ENCODE measurements around the gene RELL1. TPM values are rescaled to one million over a fixed set of nuclear protein-coding genes. Genes with fewer than 3 reads are reported as not detected.
A peak's percentile ranks its signal among the peaks of the same experiment; 100 is the strongest.

Gene RELL1, protein sequence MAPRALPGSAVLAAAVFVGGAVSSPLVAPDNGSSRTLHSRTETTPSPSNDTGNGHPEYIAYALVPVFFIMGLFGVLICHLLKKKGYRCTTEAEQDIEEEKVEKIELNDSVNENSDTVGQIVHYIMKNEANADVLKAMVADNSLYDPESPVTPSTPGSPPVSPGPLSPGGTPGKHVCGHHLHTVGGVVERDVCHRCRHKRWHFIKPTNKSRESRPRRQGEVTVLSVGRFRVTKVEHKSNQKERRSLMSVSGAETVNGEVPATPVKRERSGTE
- polyA plus RNA-seq (ENCODE audit: insufficient read length in 3 of 3) = 10 to 100 TPM in 2 of 3 donors, 1 to 10 TPM in 1; 9.6 to 10.4 (median 10.2) TPM

DNA sequence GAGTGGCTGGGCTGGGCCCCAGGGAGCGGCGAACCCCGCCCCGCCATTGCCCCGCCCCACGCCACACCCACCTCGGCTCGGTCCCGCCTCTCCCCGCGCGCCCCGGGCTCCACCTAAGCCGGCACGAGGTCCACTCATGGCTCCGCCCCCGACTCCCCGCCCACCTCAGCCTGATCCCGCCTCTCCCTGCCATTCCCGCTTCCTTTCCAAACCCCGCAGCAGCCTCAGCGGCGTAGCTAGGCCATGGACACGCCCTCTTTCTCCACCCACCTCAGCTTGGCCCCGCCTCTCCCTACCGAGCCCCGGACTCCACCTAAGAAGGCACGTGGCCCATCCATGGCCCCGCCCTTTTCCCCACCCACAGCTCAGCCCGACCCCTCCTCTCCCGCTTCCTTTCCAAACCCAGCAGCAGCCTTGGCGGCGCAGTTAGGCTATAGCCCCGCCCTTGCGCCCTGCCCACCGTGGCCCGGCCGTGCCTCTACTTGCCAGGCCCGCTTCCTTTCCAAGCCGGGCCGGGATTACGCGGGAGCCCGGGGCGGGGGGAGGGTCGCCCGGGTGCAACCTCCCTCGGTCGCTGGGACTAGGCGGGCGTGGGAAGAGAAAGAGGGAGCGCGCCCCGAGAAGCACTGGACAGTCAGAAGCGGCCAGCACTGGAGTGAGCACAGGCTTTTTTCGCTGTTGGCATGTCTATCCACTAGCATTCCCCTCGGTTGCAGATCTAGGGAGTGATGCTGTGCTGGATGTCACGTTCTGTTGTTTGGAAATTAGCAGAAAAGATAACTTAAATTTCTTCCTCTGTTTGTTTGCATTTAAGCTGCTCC is at the start of gene RELL1:
RELL1 (minus strand) TSS at position 4 of the 821 bp plus-strand sequence. CDS start 89 bp downstream, outside the sequence.
- DNase-seq (ENCODE audit: low read depth in 3 of 3, low spot score in 2 of 3) = peak; percentile 98 to 99 (median 98)

DNA sequence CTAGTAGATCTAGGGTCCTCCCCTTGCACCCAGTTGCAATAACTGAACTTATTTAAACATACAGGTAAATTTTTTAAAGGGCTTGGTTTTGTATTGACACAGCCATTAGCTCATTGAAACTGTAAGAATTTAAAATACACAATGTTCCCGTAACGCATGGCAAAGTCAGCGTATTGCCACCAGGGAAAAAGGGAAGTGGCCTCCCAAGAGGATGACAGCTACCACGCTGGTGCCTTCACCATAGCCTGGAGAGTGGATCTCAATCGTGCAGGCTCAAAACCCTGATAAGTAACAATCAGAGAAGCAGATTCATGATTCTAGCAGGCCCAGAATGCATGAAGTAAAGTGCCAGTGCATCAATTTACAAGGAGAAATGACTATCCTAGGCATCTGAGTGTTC is 49.4 kb upstream of the RELL1 start:
- no peak for DNase-seq (ENCODE audit: low read depth in 3 of 3, low spot score in 2 of 3)

DNA sequence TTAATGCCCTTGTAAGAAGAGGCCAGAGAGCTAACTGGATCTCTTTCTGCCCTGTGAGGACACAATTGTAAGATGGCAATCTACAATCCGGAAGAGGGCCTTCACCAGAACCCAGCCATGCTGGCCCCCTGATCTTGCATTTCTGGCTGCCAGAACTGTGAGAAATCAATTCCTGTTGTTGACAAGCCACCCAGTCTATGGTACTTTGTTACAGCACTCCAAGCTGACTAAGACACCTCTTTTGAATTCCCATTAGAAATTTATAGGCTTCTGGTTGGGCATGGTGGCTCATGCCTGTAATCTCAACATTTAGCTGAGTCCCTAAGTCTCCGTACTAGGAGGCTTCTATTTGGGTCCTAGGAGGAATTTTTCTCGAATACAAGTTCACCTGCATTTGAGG is 48.8 kb upstream of the RELL1 start:
- no peak for DNase-seq (ENCODE audit: low read depth in 3 of 3, low spot score in 2 of 3)

DNA sequence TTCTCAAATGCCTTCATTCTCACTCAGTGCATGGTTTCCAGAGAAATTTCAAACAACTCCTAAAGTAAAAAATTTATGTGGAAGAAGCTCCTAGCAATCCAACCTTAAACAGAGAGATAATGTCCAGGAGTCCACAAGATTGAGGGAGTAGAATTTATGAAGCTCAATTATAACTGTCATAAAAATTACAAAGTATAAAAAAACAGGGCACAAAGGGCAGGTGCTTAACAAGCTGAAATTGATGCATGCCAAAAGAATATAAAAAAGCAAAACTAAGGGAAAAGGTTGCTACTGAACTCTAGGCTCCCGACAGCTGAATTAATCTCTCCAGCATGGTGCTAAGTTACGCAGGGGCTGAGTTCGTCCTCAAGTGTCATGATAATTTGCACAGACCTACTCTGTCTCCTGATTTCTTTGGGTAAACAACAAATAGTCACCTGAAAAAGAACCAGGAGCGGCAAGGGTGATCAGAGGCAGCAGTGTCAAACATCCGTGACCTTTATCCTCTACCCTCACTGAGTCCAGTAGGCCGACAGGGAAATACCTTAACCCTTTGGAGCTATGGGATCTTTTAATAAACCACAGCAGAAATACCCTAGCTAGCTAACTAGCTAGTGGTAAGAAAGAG is 47.2 kb upstream of the RELL1 start:
- no peak for DNase-seq (ENCODE audit: low read depth in 3 of 3, low spot score in 2 of 3)

DNA sequence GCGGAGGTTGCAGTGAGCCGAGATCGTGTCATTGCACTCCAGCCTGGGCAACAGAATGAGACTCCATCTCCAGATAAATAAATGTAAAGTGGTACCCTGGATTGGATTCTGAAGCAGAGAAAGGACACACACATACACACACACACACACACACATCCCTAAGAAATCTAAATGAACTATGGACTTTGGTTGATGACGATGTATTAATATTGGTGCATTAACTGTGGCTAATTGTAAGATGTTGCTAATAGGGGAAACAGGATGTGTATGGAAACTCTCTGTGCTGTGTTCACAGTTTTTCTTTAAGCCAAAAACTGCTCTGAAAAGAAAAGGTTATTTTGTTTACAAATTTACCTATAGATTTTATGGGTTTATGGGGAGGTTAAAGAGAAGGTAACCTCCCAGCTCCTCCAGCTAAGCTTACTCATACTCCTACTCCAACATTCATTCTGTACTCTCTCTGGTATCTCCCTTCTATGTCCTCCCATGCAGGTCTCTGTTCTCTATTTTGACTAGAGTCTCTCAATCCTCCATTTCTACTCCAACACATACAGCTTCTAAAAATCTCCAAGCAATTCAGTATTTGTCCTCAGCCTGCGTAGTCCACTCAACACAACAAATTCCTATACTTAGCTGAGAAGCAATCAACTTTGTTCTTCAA is 46.5 kb upstream of the RELL1 start:
- no peak for DNase-seq (ENCODE audit: low read depth in 3 of 3, low spot score in 2 of 3)

DNA sequence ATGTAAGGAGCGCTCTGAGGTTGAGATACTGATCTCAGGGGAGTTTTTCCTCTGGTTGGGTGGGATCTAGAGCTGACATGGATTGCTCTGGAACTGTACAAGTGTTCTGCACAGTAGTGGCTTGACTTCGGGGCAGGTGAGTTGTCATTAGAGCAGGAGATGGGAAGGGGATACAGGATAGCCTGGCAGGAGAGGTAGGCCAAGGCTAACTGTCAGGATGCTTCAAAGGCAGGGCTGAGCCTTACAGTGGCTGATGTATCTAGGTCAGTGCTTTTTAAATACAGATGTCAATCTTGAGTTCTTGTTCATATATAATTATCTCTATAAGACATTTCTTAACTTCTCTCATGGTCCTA is 43.5 kb upstream of the RELL1 start:
- no peak for DNase-seq (ENCODE audit: low read depth in 3 of 3, low spot score in 2 of 3)

DNA sequence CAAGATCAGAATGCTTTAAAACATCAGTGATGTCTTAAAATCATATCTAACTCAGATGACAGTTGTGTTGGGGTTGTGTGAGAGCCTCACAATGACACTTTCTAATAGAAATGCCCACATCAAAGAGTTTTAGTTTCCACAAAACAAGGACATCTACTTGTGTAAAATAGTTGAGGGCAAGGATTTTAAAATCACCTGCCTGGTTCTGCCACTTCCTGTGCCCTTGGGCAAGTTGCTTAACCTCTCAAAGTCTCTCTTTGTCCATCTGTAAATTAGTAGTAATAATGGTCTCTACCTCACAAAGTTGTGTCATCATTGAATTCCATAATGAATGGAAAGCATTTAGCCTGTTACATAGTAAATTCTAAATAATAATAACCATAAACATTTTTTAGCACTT is 41.9 kb upstream of the RELL1 start:
- no peak for DNase-seq (ENCODE audit: low read depth in 3 of 3, low spot score in 2 of 3)

DNA sequence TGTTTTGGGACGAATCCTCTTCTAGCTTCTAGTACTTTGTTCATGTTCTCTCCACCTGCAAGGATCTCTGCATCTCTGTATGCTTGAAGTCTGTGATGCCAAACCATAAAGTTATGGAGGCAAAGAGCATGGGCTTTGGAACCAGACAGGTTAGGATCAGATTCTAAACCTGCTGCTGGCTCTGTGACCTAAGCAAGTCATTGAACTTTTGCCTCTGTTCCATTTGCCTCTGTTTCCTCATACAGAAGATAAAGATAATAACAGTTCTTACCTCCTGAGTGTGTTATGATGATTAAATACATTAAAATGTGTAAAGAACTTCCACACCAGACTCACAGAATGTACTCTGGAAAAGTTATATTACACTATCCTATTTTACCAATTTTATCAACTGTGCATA is 41.5 kb upstream of the RELL1 start:
- DNase-seq (ENCODE audit: low read depth in 3 of 3, low spot score in 2 of 3) = no peak

DNA sequence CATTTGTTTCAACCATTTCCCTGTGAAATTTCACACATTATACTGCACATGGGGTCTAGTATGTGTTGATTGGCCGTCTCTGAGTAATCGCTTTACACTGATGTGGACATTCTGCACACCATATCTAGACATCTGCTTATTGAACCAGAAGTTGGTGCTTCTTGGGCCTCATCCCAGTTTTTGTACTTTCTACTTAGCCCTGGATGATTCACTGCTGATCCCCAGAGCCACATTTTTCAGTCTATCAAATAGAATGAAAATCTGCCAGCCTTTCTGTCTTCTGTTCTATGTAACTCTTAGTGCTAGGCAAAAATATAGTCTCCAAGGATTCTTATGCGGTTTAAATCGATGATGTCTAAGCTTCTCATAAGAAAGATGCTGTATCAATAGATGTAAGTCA is 40.5 kb upstream of the RELL1 start:
- no peak for DNase-seq (ENCODE audit: low read depth in 3 of 3, low spot score in 2 of 3)

DNA sequence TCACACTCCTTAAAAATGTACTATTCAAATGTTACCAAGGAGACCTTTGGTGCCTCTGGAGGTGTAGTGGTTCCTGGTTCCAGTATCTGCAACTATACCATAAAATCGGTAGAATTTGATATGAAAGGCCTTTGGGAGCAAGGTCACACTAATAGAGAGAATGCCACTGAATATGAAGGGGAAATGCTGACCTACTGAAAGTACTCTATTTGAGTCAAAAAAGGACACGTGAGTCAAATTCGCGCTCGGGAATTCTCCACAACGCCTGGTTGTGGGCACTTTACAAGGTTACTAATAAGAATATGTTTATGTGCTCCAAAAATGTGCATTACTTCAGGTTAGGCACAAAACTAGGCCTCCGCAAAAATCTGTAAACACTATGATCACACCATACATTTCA is 39.5 kb upstream of the RELL1 start:
- DNase-seq (ENCODE audit: low read depth in 3 of 3, low spot score in 2 of 3) = no peak

DNA sequence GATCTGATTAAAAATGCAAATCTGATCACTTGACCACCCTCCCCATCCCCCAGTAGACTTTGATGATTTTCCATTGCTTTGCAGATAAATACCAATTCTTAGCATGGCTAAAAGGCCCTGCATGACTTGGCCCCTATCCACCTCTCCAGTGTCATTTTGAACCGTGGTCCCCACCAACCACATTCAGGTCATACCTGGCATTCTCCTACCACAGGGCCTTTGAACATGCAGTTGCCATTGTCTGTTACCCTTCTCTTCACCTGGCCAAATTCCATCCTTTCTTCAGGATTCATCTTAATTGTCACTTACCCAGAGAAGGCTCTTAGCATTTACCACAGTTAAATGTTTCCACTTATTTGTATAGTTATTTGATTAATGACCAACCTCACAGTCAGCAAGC is 36.9 kb upstream of the RELL1 start:
- DNase-seq (ENCODE audit: low read depth in 3 of 3, low spot score in 2 of 3) = no peak

DNA sequence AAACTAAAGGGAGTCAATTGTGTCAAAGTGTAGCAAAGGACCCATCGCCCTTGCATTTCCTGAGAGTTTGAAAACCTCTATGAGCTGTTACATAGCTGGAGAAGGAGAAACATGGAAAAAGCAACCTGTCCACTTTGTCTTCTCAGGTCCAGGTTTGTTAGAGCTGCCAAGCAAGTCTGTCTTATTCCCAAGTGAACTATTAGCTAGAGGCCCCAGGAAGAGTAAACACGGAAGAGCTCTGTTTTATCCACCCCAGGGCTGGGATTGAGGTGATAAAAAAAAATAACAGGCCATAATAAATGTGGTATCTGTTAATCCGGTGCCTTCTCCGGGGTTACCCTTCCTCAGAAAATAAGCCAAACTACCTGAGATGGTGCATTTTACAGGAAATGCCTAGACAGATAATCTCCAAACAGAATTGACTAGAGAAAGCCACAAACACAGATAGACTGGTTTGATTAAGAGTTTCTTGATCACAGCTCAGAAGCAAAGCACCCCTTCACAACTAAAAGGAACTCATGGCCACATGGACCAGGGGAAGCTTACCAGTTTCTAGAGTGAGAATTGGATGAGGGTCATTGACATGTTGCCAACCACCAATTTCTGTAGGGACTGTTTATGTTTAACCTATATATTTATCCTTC is 35.9 kb upstream of the RELL1 start:
- DNase-seq (ENCODE audit: low read depth in 3 of 3, low spot score in 2 of 3) = no peak

DNA sequence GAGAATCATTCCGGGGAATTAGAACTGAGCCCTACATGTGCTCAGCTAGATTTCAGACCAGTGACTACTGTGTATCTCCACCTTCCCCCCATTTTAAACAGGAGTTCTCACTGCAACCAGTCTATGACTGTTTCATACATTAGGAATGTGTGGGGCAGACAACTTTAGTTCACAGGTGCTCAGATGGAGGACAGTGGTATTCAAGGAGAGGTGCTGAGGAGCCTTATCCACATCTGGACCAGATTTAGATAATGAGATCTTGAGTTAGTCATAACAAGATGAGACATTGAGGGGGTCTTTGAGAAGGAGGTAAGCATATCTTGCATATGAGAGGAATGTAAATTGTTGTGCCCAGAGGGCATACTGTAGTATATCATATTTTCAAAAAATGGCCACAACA is 32.8 kb upstream of the RELL1 start:
- DNase-seq (ENCODE audit: low read depth in 3 of 3, low spot score in 2 of 3) = no peak

DNA sequence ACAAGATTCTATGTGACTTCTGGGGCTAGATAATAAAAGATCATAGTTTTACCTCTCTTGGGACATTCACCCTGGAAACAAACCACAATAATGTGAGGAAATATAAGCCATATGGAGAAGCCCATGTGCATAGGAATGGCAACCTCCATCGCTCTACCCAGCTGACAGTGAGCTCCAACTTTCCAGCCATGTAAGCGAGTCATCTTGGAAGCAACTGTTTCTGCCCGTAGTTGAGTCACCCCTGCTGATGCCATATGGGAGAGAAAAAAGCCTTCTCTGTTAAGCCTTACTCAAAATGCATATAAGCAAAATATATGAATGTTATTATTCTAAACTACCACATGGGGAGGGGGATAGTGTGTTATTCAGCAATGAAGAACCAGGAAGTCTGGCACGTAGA is 31.4 kb upstream of the RELL1 start:
- DNase-seq (ENCODE audit: low read depth in 3 of 3, low spot score in 2 of 3) = no peak

DNA sequence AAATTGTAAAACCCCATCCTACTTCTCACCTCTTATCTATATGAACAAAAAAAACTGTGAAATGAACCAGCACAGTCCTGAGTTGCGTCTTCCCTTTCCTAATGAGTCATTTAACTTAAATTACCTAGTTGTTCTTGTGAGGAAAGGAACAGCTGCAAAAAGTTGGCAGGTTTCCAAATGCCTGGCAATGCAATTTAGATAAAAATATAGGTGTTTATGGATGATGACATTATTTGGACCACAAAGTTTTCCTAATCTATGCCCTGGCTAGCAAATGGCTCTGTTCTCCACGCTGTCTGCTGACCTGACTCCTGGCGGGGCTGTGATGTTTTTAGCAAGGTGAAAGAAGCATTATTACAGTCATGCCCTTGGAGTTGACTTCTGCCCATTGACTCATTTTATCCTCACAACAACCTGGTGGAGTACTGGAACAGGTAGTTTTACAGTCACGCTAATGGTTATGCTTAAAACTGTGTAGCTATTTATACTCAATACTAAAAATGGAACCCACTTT is 29.8 kb upstream of the RELL1 start:
- no peak for DNase-seq (ENCODE audit: low read depth in 3 of 3, low spot score in 2 of 3)

DNA sequence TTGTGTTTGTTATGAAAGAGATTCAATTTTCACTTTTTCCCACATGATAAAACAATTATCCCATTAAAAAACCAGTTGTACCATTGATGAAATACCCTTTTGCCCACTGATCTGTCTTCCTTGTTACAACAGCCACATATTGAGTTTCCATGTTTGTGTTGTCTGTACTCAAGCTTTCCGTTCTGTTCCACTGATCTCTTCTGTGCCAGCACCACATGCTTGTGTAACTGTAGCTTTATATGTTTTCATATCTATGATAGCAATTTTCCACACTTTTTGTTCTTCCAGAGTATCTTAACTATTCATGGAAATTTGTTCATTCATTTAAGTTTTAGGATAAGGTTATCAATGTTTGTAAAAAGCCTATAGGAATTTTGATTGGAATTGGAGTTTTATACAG is 24.3 kb upstream of the RELL1 start:
- DNase-seq (ENCODE audit: low read depth in 3 of 3, low spot score in 2 of 3) = no peak

DNA sequence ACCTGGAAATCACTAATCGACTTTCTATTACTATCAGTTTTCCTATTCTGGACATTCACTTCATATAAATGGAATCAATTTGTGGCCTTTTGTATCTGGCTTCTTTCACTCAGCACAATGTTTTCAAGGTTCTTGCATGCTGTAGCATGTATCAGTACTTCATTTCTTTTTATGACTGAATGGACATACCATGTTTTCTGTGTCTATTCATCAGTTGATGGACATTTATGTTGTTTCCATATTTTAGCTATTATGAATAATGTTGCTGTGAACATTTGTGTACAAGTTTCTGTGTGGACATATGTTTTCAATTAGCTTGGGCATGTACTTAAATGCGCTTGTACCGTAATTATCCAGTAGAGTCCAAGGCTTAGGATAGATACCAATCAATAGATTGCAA is 19.9 kb upstream of the RELL1 start:
- DNase-seq (ENCODE audit: low read depth in 3 of 3, low spot score in 2 of 3) = no peak

DNA sequence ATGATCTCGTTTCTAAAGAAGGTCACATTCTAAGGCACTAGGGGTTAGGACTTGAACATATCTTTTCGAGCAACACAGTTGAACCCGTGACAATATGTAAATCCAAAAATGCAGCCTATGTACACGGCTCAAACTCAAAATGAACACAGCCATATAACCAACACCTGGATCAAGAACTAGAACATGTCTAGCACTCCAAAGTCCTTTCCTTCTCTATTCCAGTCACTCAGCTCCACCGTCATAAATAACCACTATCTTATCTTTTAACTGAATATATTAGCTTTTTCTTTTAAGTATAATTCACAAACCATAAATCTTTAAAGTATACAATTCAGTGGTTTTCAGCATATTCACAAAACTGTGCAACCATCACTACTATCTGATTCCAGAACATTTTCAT is 19.4 kb upstream of the RELL1 start:
- DNase-seq (ENCODE audit: low read depth in 3 of 3, low spot score in 2 of 3) = no peak

DNA sequence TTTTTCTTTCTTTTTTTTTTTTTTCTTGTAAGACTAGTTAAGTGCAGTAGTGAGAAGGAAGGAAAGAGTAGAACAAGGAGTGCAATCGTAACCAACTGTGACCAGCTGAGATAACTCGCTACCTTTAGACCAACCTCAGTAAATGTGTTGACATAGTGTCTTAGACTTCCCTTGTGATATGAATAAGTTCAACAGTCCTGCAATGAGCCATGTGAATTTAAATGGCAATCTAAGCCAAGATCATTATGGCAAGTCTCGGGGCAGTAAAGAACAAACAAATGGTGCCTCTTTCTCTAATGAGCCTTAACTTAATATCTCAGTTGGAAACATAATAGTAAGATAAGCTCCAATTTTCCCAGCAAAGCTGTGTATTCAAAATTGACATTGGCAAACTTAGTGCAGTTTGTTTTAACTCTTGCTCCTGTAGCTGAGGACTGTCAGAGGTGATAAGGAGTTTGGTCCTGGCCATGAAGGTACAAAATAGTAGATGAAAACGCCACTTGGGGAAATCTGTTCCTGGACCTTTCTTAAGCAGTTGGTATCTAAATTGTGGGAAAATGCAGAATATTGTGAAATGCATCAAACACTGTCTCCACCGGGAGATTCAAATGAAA is 13.8 kb upstream of the RELL1 start:
- DNase-seq (ENCODE audit: low read depth in 3 of 3, low spot score in 2 of 3) = no peak

DNA sequence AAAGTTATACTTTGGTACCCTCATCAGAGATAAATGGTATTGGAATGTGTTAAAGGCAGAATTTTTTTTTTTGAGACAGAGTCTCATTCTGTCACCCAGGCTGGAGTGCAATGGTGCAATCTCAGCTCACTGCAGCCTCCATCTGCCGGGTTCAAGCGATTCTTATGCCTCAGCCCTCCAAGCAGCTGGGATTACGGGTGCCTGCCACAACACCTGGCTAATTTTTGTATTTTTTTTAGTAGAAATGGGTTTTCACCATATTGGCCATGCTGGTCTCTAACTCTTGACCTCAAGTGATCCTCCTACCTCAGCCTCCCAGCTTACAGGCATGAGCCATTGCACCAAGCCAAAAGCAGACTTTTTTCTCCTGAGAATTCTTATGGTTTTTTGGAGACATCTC is 11.4 kb upstream of the RELL1 start:
- no peak for DNase-seq (ENCODE audit: low read depth in 3 of 3, low spot score in 2 of 3)
